ENCODE data around the gene ITGB3BP.
"Not testable (repeated sequence)": the region's sequence is repeated elsewhere in the genome, so short reads cannot be mapped to it uniquely, and the experiment has no call there.

ITGB3BP gene

DNA sequence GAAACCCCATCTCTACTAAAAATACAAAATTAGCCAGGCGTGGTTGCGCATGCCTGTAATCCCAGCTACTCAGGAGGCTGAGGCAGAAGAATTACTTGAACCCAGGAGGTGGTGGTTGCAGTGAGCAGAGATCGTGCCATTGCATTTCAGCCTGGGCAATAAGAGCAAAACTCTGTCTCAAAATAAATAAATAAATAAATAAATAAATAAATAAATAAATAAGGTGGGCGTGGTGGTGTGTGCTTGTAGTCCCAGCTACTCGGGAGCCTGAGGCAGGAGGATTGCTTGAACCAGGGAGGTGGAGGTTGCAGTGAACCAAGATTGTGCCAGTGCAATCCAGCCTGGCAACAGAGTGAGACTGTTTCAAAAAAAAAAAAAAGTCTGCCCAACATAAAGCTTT lies 54.3 kb downstream of the ITGB3BP start:
- not testable (repeated sequence) for H3K4me1 ChIP-seq (ENCODE audit: control insufficient read depth, insufficient read depth, low read length, poor library complexity, severe bottlenecking); H3K4me3 ChIP-seq (ENCODE audit: insufficient read depth, low read depth, low read length, poor library complexity, severe bottlenecking); H3K27me3 ChIP-seq (replicated peaks; ENCODE audit: control insufficient read depth, insufficient read depth, low read length, poor library complexity, severe bottlenecking); H3K36me3 ChIP-seq (ENCODE audit: control insufficient read depth, insufficient read depth, low read length); H3K9me3 ChIP-seq (ENCODE audit: control insufficient read depth, low read length); H3K27ac ChIP-seq (ENCODE audit: insufficient read depth, low read length, poor library complexity, severe bottlenecking); DNase-seq

DNA sequence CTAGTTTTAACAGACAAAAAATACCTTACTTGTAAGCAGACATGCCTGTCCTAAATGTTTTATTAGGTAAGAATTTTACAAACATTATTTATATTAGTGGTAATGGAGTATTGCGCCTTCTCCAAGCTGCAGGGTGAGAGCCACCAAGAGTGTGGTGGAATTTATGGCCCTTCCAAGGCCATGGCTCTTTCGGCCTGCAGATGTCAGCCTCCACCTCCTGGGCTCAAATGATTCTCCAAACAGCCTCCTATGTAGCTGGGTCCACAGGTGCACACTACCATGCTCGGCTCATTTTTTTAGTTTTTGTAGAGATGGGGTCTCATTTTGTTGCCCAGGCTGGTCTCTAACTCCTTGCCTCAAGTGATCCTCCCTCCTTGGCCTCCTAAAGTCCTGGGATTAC lies 56.3 kb downstream of the ITGB3BP start:
- Histone ChIP-seq H3K36me3 (ENCODE audit: control insufficient read depth, insufficient read depth, low read length) (no peaks in the 10 kb centered on the region), H3K4me1 (ENCODE audit: control insufficient read depth, insufficient read depth, low read length, poor library complexity, severe bottlenecking) (no peaks in the 10 kb centered on the region), H3K27me3 (replicated peaks; ENCODE audit: control insufficient read depth, insufficient read depth, low read length, poor library complexity, severe bottlenecking) (no peaks in the 10 kb centered on the region), H3K9me3 (ENCODE audit: control insufficient read depth, low read length) (peaks cover 4% of the 10 kb centered on the region), H3K4me3 (ENCODE audit: insufficient read depth, low read depth, low read length, poor library complexity, severe bottlenecking) (no peak overlapping the region), H3K27ac (ENCODE audit: insufficient read depth, low read length, poor library complexity, severe bottlenecking) (no peak overlapping the region)
- DNase-seq, result no peak

DNA sequence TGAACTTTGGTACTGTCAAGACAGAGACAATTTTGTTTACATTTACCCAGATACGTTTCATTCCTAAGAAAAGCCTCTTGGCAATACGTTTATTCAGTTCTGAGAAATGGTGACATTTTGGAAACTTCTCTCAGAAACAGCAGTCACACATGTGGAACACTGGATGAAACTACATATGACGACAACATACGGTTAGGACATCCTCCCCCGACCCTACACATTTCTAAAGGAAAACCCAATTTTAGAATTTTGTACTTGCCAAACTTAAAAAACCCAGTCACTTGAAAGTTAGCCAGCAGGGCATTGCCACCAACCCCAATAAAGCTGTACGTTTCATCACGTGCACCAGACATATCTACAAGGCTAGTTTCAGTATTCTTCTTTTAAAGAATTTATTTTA lies 56.8 kb downstream of the ITGB3BP start:
- peaks cover 4% of the 10 kb centered on the region for H3K9me3 ChIP-seq (ENCODE audit: control insufficient read depth, low read length)
- no peaks in the 10 kb centered on the region for H3K27me3 ChIP-seq (replicated peaks; ENCODE audit: control insufficient read depth, insufficient read depth, low read length, poor library complexity, severe bottlenecking)
- H3K4me1 ChIP-seq (ENCODE audit: control insufficient read depth, insufficient read depth, low read length, poor library complexity, severe bottlenecking), result no peaks in the 10 kb centered on the region
- no peak overlapping the region for H3K4me3 ChIP-seq (ENCODE audit: insufficient read depth, low read depth, low read length, poor library complexity, severe bottlenecking)
- no peak for DNase-seq
- no peaks in the 10 kb centered on the region for H3K36me3 ChIP-seq (ENCODE audit: control insufficient read depth, insufficient read depth, low read length)
- H3K27ac ChIP-seq (ENCODE audit: insufficient read depth, low read length, poor library complexity, severe bottlenecking), result no peak overlapping the region

DNA sequence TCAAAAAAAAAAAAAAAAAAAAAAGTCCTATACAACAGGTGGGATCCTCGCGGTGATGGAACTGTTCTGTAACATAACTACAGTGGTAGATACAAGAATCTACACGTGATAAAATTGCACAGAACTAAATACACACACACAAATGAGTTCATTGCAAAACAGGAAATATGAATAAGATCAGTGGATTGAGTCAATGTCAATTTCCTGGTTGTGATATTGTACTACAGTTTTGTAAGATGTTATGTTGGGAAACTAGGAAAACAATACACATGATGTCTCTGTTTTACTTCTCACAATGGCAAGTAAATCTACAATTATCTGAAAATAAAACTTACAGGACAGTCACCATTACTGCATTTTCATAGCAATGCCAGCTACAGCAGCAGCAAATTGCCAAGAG lies 59.8 kb downstream of the ITGB3BP start:
- H3K4me1 ChIP-seq (ENCODE audit: control insufficient read depth, insufficient read depth, low read length, poor library complexity, severe bottlenecking), result no peaks in the 10 kb centered on the region
- peaks cover 4% of the 10 kb centered on the region for H3K9me3 ChIP-seq (ENCODE audit: control insufficient read depth, low read length)
- no peaks in the 10 kb centered on the region for H3K36me3 ChIP-seq (ENCODE audit: control insufficient read depth, insufficient read depth, low read length)
- no peak overlapping the region for H3K27ac ChIP-seq (ENCODE audit: insufficient read depth, low read length, poor library complexity, severe bottlenecking)
- DNase-seq, result no peak
- no peak overlapping the region for H3K4me3 ChIP-seq (ENCODE audit: insufficient read depth, low read depth, low read length, poor library complexity, severe bottlenecking)
- no peaks in the 10 kb centered on the region for H3K27me3 ChIP-seq (replicated peaks; ENCODE audit: control insufficient read depth, insufficient read depth, low read length, poor library complexity, severe bottlenecking)

DNA sequence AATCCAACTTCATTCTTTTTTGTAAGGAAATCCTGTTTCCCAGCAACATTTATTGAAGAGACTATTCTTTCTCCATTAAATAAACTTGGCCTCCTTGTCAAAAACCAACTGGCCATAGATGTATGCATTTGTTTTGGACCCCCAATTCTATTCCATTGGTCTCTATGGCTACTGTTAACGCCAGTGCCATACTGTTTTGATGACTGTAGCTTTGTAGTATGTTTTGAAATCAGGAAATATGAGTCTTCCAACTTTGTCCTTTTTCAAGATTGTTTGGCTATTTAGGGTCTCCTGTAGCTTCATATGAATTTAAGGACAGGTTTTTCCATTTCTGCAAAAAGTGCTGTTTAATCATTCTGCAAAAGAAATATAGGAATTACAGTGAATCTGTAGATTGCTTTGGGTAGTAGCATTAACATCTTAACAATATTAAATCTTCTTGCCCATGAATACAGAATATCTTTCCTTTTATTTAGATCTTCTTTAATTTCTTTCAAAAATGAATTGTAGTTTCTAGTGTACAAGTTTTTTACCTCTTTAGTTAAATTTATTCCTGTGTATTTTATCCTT lies 61.3 kb downstream of the ITGB3BP start:
- Histone ChIP-seq H3K36me3 (ENCODE audit: control insufficient read depth, insufficient read depth, low read length) (no peaks in the 10 kb centered on the region), H3K27ac (ENCODE audit: insufficient read depth, low read length, poor library complexity, severe bottlenecking) (no peak overlapping the region), H3K9me3 (ENCODE audit: control insufficient read depth, low read length) (peaks cover 4% of the 10 kb centered on the region), H3K4me3 (ENCODE audit: insufficient read depth, low read depth, low read length, poor library complexity, severe bottlenecking) (no peak overlapping the region), H3K4me1 (ENCODE audit: control insufficient read depth, insufficient read depth, low read length, poor library complexity, severe bottlenecking) (no peaks in the 10 kb centered on the region), H3K27me3 (replicated peaks; ENCODE audit: control insufficient read depth, insufficient read depth, low read length, poor library complexity, severe bottlenecking) (no peaks in the 10 kb centered on the region)
- DNase-seq, result no peak

DNA sequence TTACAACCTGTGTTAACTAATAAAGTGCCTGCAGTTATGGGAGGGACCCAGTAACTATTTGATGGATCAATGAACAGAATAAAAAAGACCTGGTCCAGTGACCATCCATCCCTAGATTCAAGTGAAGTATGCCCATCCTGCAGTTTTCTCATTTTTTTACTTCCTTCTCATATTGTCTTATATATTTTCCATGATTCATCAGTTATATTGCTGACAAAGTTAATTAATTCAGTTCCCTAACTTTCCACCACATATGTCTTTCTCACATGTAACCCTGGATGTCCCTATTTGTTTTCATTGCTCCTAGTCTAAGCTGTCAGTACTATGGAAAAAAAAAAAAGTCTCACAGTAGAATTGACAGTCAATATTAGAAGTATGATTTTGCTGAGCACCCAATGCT lies 64.3 kb downstream of the ITGB3BP start:
- Histone ChIP-seq H3K4me1 (ENCODE audit: control insufficient read depth, insufficient read depth, low read length, poor library complexity, severe bottlenecking) (no peaks in the 10 kb centered on the region), H3K36me3 (ENCODE audit: control insufficient read depth, insufficient read depth, low read length) (no peaks in the 10 kb centered on the region), H3K4me3 (ENCODE audit: insufficient read depth, low read depth, low read length, poor library complexity, severe bottlenecking) (no peak overlapping the region), H3K27me3 (replicated peaks; ENCODE audit: control insufficient read depth, insufficient read depth, low read length, poor library complexity, severe bottlenecking) (no peaks in the 10 kb centered on the region), H3K27ac (ENCODE audit: insufficient read depth, low read length, poor library complexity, severe bottlenecking) (no peak overlapping the region), H3K9me3 (ENCODE audit: control insufficient read depth, low read length) (peaks cover 4% of the 10 kb centered on the region)
- DNase-seq, result no peak

DNA sequence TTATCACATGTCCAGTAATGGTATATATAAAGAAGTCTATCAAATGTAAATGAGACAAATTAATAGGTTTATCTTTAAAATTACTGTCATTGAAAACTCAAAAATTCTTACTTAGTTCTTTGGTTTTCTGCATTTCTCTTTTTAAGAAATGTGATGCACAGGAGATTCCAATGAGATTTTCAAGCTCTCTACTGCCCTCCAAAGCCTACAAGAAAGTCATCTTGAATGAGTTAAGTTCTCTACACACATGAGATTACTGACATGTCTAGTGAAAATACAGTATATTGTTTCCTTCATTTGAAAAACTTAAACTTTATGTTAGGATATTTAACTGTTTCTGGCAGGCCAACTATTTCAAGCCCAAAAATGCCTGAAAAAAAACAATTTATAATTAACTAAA lies 68.8 kb downstream of the ITGB3BP start:
- Histone ChIP-seq H3K4me3 (ENCODE audit: insufficient read depth, low read depth, low read length, poor library complexity, severe bottlenecking) (no peak overlapping the region), H3K9me3 (ENCODE audit: control insufficient read depth, low read length) (no peaks in the 10 kb centered on the region)
- no peak for DNase-seq

DNA sequence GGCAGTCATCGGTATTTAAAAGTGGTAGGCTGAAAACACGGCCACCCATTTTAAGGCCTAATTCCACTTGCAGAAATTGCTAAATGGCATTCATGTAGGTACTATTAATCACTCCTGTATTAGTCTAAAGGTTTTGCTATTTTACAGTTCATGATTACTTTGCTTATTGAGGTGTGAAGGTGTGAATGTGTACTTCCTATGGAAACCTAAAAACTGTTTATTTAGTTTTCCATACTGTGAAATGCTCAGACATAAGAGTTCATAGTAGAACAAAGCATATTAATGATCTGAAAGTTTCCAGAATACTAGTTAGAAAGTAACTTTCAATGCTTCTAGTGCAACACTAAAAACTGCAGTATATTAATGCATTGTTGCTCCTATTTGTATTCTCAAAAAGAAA lies 69.8 kb downstream of the ITGB3BP start:
- Histone ChIP-seq H3K4me3 (ENCODE audit: insufficient read depth, low read depth, low read length, poor library complexity, severe bottlenecking) (no peak overlapping the region), H3K36me3 (ENCODE audit: control insufficient read depth, insufficient read depth, low read length) (no peaks in the 10 kb centered on the region), H3K27me3 (replicated peaks; ENCODE audit: control insufficient read depth, insufficient read depth, low read length, poor library complexity, severe bottlenecking) (no peaks in the 10 kb centered on the region), H3K9me3 (ENCODE audit: control insufficient read depth, low read length) (no peaks in the 10 kb centered on the region), H3K4me1 (ENCODE audit: control insufficient read depth, insufficient read depth, low read length, poor library complexity, severe bottlenecking) (no peaks in the 10 kb centered on the region), H3K27ac (ENCODE audit: insufficient read depth, low read length, poor library complexity, severe bottlenecking) (no peak overlapping the region)
- no peak for DNase-seq

More for the DNA sequence above, 68.8 kb downstream of the ITGB3BP start:
- H3K4me1 ChIP-seq (ENCODE audit: control insufficient read depth, insufficient read depth, low read length, poor library complexity, severe bottlenecking), result no peaks in the 10 kb centered on the region
- H3K27ac ChIP-seq (ENCODE audit: insufficient read depth, low read length, poor library complexity, severe bottlenecking), result no peak overlapping the region
- no peaks in the 10 kb centered on the region for H3K27me3 ChIP-seq (replicated peaks; ENCODE audit: control insufficient read depth, insufficient read depth, low read length, poor library complexity, severe bottlenecking)
- H3K36me3 ChIP-seq (ENCODE audit: control insufficient read depth, insufficient read depth, low read length), result no peaks in the 10 kb centered on the region

DNA sequence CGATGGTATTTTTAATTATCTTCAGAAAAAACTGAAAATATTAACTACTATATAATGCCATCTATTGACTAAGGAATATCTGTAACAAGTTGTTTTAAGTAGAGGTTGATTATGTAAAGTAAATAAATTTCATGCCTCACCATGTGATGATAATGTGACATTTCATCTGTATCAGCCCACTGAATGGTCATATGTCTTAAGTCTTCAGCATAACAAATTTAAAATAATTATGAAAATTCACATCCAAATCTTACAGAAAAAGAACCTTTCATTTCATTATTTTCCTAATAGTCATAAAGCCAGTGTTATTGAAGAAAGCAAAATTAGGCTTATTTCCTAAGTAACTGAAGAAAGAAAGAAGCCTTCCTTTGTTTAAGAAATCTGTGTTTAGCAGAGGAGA lies 72.6 kb downstream of the ITGB3BP start:
- Histone ChIP-seq H3K36me3 (ENCODE audit: control insufficient read depth, insufficient read depth, low read length) (no peaks in the 10 kb centered on the region), H3K4me3 (ENCODE audit: insufficient read depth, low read depth, low read length, poor library complexity, severe bottlenecking) (no peak overlapping the region), H3K27me3 (replicated peaks; ENCODE audit: control insufficient read depth, insufficient read depth, low read length, poor library complexity, severe bottlenecking) (no peaks in the 10 kb centered on the region), H3K4me1 (ENCODE audit: control insufficient read depth, insufficient read depth, low read length, poor library complexity, severe bottlenecking) (no peaks in the 10 kb centered on the region), H3K27ac (ENCODE audit: insufficient read depth, low read length, poor library complexity, severe bottlenecking) (no peak overlapping the region), H3K9me3 (ENCODE audit: control insufficient read depth, low read length) (no peaks in the 10 kb centered on the region)
- no peak for DNase-seq

DNA sequence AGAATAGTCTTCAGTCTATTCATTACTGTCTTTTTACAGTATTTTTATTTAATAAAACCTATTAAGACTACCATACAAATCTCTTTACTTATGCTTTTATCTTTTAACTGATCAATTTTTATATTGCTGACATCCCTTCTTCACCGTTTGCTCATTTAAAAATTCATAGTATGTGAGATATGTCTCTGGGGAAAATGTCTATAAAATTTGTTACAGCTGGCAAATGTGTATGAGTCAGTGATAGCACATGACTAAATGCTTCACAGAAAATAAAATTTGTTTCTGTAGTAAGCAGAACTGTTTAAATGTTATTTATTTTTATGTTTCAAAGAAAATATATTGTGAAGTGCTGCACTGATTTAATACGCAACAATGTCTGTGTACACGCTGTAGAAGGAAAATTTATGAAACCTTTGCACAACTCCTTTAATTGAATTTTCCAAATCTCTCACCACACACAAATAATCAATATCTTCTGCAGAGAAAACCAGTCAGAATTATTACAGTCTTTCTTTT lies 74.2 kb downstream of the ITGB3BP start:
- H3K36me3 ChIP-seq (ENCODE audit: control insufficient read depth, insufficient read depth, low read length), result no peaks in the 10 kb centered on the region
- no peaks in the 10 kb centered on the region for H3K4me1 ChIP-seq (ENCODE audit: control insufficient read depth, insufficient read depth, low read length, poor library complexity, severe bottlenecking)
- H3K27ac ChIP-seq (ENCODE audit: insufficient read depth, low read length, poor library complexity, severe bottlenecking), result no peak overlapping the region
- H3K9me3 ChIP-seq (ENCODE audit: control insufficient read depth, low read length), result no peaks in the 10 kb centered on the region
- no peak overlapping the region for H3K4me3 ChIP-seq (ENCODE audit: insufficient read depth, low read depth, low read length, poor library complexity, severe bottlenecking)
- no peak for DNase-seq
- H3K27me3 ChIP-seq (replicated peaks; ENCODE audit: control insufficient read depth, insufficient read depth, low read length, poor library complexity, severe bottlenecking), result no peaks in the 10 kb centered on the region

All from effector memory CD4-positive, alpha-beta T cell (primary cell).